PC-3 (cell line): Measurements from ENCODE around the gene CFAP57.

Experiments
- EZH2 ChIP-seq: fragments of 300-600 bp; sonication (generic); IDR thresholded peaks from one replicate; pipeline ENCODE4 v1.6.1; 2017; ENCODE audit warnings: antibody characterized with exemption, mild to moderate bottlenecking, low read length; ENCODE audit not compliant: unreplicated experiment
- EZH2phosphoT487 ChIP-seq: fragments of 300-600 bp; sonication (generic); IDR thresholded peaks from 2 replicates; pipeline ENCODE4 v1.6.1; 2018; ENCODE audit warnings: mild to moderate bottlenecking, antibody characterized with exemption, low read length, borderline replicate concordance
- TF ChIP-seq, protein P1 (sequence below): fragments of 300-600 bp; sonication (generic); conservative IDR thresholded peaks from 2 replicates; pipeline ENCODE4 v1.5.1; 2017; ENCODE audit warnings: antibody characterized with exemption, low read depth, mild to moderate bottlenecking, low read length

DNA sequence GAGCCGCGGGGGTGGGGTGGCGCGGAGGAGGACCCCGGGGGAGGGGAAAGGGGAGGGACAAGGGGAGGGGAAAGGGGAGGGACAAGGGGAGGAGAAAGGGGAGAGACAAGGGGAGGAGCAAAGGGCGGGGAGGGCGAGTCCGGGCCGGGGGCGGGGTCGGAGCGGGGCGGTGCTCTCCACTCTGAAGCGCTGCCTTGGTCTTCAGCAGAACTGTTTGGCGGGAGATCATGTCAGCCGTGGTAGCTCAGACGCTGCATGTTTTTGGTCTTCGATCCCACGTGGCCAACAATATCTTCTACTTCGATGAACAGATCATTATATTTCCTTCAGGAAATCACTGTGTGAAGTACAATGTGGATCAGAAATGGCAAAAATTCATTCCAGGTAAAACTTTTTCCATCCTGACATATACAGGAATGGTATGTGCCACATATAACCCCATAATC is 420 bp downstream of the CFAP57 start:
- TF ChIP-seq, protein P1, sequence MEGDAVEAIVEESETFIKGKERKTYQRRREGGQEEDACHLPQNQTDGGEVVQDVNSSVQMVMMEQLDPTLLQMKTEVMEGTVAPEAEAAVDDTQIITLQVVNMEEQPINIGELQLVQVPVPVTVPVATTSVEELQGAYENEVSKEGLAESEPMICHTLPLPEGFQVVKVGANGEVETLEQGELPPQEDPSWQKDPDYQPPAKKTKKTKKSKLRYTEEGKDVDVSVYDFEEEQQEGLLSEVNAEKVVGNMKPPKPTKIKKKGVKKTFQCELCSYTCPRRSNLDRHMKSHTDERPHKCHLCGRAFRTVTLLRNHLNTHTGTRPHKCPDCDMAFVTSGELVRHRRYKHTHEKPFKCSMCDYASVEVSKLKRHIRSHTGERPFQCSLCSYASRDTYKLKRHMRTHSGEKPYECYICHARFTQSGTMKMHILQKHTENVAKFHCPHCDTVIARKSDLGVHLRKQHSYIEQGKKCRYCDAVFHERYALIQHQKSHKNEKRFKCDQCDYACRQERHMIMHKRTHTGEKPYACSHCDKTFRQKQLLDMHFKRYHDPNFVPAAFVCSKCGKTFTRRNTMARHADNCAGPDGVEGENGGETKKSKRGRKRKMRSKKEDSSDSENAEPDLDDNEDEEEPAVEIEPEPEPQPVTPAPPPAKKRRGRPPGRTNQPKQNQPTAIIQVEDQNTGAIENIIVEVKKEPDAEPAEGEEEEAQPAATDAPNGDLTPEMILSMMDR: no peak
- TF ChIP-seq EZH2phosphoT487 (no peak), EZH2 (no peak)
